HEK293T (cell line): Measurements from ENCODE around the gene TMBIM1.

ENCODE experiments used
- CTCF ChIA-PET: fragments of 350-600 bp; formaldehyde crosslinking; extraction: SDS; loops from one replicate; lab custom pipeline; 2021; ENCODE audit warnings: antibody characterized with exemption, inconsistent platforms; lab: Yijun Ruan, JAX
- POLR2A ChIA-PET: fragments of 350-600 bp; formaldehyde crosslinking; extraction: SDS; loops from one replicate; lab custom pipeline; 2020; ENCODE audit warnings: antibody characterized with exemption, inconsistent platforms; lab: Yijun Ruan, JAX
- DNase-seq: peaks from one replicate; pipeline ENCODE4 v3.0.0; 2012; ENCODE audit warnings: mixed read lengths; ENCODE audit errors: extremely low spot score
- ARNT ChIP-seq: fragments of 450-650 bp; IDR thresholded peaks from 2 replicates; pipeline ENCODE4 v1.6.1; 2017; ENCODE audit warnings: mild to moderate bottlenecking
- BHLHE40 ChIP-seq: fragments of 450-650 bp; IDR thresholded peaks from 2 replicates; pipeline ENCODE4 v1.6.1; 2016; ENCODE audit warnings: mild to moderate bottlenecking, moderate library complexity, borderline replicate concordance
- CTBP1 ChIP-seq: fragments of 450-650 bp; IDR thresholded peaks from 2 replicates; pipeline ENCODE4 v1.6.1; 2016; ENCODE audit warnings: borderline replicate concordance
- ELF4 ChIP-seq: fragments of 450-650 bp; IDR thresholded peaks from 2 replicates; pipeline ENCODE4 v1.6.1; 2017; ENCODE audit warnings: antibody characterized with exemption
- FOXA1 ChIP-seq: fragments of 450-650 bp; IDR thresholded peaks from 2 replicates; pipeline ENCODE4 v1.6.1; 2016; ENCODE audit warnings: mild to moderate bottlenecking
- FOXK2 ChIP-seq: fragments of 450-650 bp; IDR thresholded peaks from 2 replicates; pipeline ENCODE4 v1.6.1; 2016; ENCODE audit warnings: mild to moderate bottlenecking
- FOXM1 ChIP-seq: fragments of 450-650 bp; IDR thresholded peaks from 2 replicates; pipeline ENCODE4 v1.6.1; 2017; ENCODE audit warnings: mild to moderate bottlenecking, borderline replicate concordance
- HDGF ChIP-seq: fragments of 450-650 bp; IDR thresholded peaks from 2 replicates; pipeline ENCODE4 v1.6.1; 2017; ENCODE audit warnings: antibody characterized with exemption, borderline replicate concordance
- LEF1 ChIP-seq: fragments of 450-650 bp; IDR thresholded peaks from 2 replicates; pipeline ENCODE4 v1.6.1; 2017; ENCODE audit warnings: mild to moderate bottlenecking, borderline replicate concordance
- NFRKB ChIP-seq: fragments of 450-650 bp; IDR thresholded peaks from 2 replicates; pipeline ENCODE4 v1.6.1; 2016; ENCODE audit warnings: mild to moderate bottlenecking, moderate library complexity
- SP1 ChIP-seq: fragments of 450-650 bp; IDR thresholded peaks from 2 replicates; pipeline ENCODE4 v1.6.1; 2017
- SUZ12 ChIP-seq: fragments of 450-650 bp; IDR thresholded peaks from 2 replicates; pipeline ENCODE4 v1.6.1; 2016; ENCODE audit warnings: mild to moderate bottlenecking
- TARDBP ChIP-seq: fragments of 450-650 bp; IDR thresholded peaks from 2 replicates; pipeline ENCODE4 v1.6.1; 2016
- ZNF384 ChIP-seq: fragments of 450-650 bp; IDR thresholded peaks from 2 replicates; pipeline ENCODE4 v1.6.1; 2016
- TF ChIP-seq, protein P1 (sequence below): fragments of 450-650 bp; IDR thresholded peaks from 2 replicates; pipeline ENCODE4 v1.6.1; 2016

Gene TMBIM1

DNA sequence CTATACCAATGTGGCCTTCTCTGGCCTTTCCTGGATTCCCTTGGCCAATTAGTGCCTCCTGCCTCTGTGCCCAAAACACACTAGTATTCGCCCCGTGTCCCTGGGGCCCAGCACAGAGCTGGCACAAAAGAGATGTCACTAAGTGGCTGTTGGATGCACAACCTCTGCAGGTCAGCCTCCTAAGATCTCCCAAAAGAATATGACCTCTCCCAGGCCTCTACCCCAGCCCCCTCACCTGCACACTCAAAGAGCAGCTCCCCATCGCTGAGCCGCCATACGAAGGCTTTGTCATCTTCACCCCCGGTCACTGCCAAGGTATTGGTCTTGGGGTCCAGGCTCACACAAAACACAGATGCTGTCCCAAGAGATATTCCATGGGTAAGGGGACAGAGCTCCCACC lies 25.0 kb downstream of the TMBIM1 start:
- POLR2A ChIA-PET: interaction anchor here (1.1 kb wide), 1 partner anchor 15 kb away, joined by 3 read pairs; no protein-coding TSS in a partner anchor
- CTCF ChIA-PET: no interaction called here
- no peak for DNase-seq
- TF ChIP-seq NFRKB: no peak
- no peak for TF ChIP-seq FOXA1
- TF ChIP-seq, protein P1, sequence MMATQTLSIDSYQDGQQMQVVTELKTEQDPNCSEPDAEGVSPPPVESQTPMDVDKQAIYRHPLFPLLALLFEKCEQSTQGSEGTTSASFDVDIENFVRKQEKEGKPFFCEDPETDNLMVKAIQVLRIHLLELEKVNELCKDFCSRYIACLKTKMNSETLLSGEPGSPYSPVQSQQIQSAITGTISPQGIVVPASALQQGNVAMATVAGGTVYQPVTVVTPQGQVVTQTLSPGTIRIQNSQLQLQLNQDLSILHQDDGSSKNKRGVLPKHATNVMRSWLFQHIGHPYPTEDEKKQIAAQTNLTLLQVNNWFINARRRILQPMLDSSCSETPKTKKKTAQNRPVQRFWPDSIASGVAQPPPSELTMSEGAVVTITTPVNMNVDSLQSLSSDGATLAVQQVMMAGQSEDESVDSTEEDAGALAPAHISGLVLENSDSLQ: no peak
- no peak for TF ChIP-seq FOXM1
- no peak for TF ChIP-seq FOXK2
- no peak for TF ChIP-seq TARDBP
- no peak for TF ChIP-seq ELF4
- no peak for TF ChIP-seq ARNT

DNA sequence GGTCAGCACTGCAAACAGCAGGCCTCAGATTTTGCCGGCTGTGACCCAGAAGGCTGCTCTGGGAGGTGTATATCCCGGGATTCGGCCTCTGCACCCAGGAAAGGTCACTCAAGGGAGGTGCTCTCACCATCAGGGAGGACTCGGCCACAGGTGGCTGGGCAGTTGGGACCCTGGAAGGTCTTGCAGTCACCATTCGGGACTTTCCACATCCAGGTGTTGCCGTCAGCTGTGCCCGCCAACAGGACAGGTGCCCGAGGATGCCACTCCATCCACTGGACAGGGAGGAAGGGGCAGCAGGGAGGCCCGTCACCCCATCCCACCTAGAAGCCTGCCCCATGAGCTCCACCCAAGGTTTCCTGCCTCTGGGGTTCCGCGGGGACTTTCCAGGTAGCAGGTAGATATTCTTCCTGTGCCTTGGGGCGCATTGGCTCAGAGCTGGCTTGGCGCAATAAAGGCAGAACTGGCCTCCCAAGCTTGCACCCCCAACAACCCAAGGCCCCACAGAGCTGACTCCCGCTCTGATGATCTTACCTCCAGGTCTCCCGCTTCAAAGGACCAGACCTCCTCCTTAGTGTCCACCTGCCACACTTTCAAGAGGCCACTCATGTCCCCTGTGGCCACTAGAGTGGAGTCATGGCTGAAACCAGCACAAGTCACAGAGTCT lies 25.9 kb downstream of the TMBIM1 start:
- ChIA-PET POLR2A (interaction anchor here (1.1 kb wide), 1 partner anchor 14 kb away, joined by 3 read pairs; no protein-coding TSS in a partner anchor), CTCF (no interaction called here)
- DNase-seq: no peak
- no peak for TF ChIP-seq BHLHE40

DNA sequence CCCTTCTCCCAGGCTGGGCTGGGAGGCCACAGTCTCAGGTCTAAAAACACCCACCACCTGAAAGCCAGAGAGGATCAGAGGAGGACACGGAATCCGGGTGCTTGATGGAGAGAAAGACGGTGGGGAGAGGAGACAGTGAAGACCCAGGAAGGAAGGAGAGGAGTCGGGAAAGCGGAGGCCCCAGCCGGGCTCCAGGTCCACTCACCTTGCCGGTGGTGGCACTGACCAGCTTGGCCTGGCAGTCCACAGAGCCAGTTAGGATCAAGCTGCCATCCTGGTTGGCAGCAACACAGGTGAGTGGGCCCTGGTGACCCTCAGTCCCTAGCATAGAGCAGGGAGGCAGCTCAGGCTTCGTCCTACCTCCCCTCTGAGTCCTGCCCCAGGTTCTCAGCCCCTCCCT lies 26.7 kb downstream of the TMBIM1 start:
- TF ChIP-seq LEF1 (no peak), ELF4 (no peak), NFRKB (no peak)
- CTCF ChIA-PET: no interaction called here
- DNase-seq: no peak
- POLR2A ChIA-PET: interaction anchor here (0.7 kb wide), 1 partner anchor 13 kb away, joined by 4 read pairs; no protein-coding TSS in a partner anchor

GRCh38 chr2:218264773-218265561 lies 27.3 kb downstream of the TMBIM1 start:
- ChIA-PET POLR2A (interaction anchor here (0.7 kb wide), 1 partner anchor 13 kb away, joined by 4 read pairs; no protein-coding TSS in a partner anchor), CTCF (no interaction called here)

DNA sequence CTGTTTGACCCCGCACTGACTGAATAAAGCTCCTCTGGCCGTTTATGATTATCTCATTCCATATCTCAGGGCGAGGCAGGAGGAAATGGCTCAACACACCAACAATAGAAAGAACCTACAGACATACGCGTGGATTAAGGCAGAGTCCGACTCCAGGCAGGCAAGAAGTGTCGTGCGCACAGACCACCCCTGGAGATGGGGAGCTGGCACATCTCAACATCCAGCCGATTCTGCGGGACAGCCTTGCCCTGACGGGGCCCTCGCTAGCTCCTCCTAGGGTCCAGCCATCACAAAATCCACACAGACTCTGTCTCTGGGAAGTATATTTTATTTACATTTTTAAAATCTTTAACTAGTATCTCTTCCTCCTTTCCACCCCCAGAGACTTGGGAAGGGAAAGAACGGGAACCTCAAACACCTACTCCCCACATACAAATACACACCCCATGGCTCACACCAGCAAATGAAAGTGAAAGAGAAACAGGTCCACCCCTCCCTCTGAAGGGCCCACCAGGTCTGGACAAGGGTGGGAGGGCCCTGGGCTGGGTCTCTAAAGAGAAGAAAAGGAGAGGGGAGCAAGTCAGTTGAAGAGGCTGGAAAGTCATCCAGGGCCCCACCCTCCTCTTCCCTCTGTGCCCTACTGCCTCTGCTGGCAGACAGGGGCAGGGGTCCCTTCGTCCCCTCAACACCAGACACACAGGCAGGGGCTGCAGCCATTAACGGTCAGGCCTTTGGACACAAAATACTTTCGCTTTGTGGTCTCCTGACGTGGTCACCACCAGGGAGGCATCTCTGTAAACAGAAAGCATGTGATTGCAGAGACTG lies 28.3 kb downstream of the TMBIM1 start:
- TF ChIP-seq TARDBP (no peak), NFRKB (no peak), BHLHE40 (no peak), FOXM1 (no peak), FOXA1 (no peak), HDGF (no peak), CTBP1 (no peak), SP1 (no peak), LEF1 (no peak), ELF4 (no peak)
- TF ChIP-seq, protein P1: no peak
- ChIA-PET CTCF (no interaction called here), POLR2A (no interaction called here)
- no peak for DNase-seq

More at GRCh38 chr2:218264773-218265561, 27.3 kb downstream of the TMBIM1 start:
- DNase-seq: no peak
- no peak for TF ChIP-seq SUZ12
- no peak for TF ChIP-seq LEF1
- no peak for TF ChIP-seq NFRKB
- no peak for TF ChIP-seq SP1
- TF ChIP-seq TARDBP: no peak
- TF ChIP-seq FOXA1: no peak
- no peak for TF ChIP-seq ZNF384
- TF ChIP-seq CTBP1: no peak
- TF ChIP-seq ARNT: no peak
- TF ChIP-seq, protein P1: no peak
- no peak for TF ChIP-seq BHLHE40
- TF ChIP-seq FOXM1: no peak
- no peak for TF ChIP-seq HDGF
